ENCODE results near the gene NEURL1.
"Not testable (repeated sequence)": the region's sequence is repeated elsewhere in the genome, so short reads cannot be mapped to it uniquely, and the experiment has no call there.

The NEURL1 gene

GRCh38 chr10:103587073-103587472 is 93.6 kb downstream of the NEURL1 start:
- no peak for DNase-seq

- DNase-seq: no peak
These were observed 95.6 kb downstream of the NEURL1 start for GRCh38 chr10:103589074-103589630.

DNA sequence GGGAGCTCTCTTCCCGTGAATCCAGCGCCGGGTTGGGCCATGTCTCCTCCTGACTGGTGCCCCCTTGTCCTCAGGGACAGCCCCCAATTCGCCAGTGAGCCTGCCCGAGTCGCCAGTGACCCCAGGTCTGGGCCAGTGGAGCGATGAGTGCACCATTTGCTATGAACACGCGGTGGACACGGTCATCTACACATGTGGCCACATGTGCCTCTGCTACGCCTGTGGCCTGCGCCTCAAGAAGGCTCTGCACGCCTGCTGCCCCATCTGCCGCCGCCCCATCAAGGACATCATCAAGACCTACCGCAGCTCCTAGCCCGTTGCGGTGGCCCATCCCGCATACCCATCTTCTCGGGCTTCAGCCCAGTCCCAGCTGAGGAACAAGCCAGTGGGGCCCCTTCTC is 96.6 kb downstream of the NEURL1 start:
- no peak for DNase-seq

- DNase-seq: no peak
These were observed 97.3 kb downstream of the NEURL1 start for GRCh38 chr10:103590744-103591291.

DNA sequence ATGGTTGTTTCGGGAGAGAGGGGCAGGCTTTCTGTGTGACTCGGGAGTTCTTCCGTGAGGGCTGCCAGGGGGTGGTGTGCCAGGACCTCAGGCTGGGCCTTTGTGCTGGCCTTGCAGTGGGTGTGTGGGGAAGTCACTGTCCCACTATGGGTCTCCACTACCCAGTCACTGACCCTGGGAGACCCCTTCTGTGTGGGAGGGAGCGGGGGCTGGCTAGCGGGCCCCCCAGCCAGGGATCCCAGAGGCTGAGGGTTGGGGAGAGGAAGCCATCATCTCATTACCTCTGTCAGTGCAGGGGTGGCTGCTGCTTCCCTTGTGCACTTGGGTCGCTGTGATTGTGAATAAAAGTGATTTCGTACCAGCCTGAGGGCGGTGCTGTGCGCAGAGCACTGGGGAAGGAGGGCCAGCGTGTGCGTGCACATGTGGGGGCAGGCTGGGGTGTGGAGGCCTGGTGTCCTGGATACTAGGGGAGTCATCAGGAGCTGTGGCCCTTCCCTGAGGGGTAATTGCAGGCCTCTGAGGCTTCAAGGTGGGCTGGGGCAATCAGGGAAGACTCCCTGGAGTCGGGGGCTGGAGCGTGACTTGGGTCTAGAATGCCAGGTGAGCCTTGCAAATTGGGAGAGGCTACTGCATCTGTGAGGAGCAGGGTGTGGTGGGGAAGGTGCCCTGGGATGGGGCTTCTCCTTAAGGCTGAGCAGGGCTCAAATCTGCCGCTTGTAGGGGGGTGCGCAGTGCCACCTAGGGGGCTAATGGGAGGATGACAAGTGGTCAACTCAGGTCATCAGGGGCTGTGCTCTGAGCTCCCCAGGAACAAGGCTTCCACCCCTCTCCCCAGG is 98.9 kb downstream of the NEURL1 start:
- DNase-seq: peak; percentile 63

- DNase-seq: no peak
These were observed 99.6 kb downstream of the NEURL1 start for GRCh38 chr10:103593022-103593570.

GRCh38 chr10:103595933-103596726 is 102.6 kb downstream of the NEURL1 start:
- DNase-seq: no peak

DNA sequence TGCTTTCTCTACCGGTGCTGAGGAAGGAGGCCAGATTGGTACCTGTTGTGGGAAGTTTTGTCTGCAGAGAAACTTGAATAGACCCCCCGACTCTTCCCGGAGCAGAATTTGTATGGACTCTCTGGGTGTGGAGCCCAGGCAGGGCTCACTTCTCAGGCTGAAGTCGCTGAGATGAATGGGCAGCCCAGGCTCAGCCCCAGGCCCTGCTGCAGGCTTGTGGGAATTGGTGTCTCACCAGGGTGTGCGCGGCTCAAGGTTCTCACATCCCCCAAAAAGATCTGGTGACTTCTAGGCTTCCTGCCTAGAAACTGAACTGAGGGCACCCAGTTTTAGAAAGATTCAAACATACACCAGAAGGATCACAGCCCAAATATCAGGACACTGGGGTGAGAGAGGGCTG is 103.5 kb downstream of the NEURL1 start:
- DNase-seq: no peak

DNA sequence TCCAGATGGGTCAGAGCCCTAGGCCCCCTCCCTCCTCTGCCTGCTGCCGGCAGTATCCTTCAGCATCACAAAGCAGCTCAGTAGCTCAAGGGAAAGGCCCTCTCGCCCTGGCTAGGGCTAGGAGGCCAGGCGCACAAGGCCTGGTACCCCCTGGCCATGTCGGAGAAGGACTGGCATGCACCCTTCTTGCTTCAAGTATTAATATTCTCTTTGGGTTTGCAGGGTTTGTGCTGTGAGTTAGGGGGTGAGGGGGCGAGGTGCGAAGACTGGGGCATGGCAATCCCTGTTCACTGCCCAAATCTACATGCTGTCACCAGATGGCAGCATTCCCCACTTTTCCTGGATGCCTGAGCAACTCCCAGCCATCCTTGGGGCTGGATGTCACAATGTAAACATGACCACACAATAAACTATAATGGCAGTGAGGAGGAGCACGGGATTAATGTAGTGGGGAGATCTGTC is 105.2 kb downstream of the NEURL1 start:
- DNase-seq: peak; percentile 75

GRCh38 chr10:103599211-103599610 is 105.7 kb downstream of the NEURL1 start:
- no peak for DNase-seq

DNA sequence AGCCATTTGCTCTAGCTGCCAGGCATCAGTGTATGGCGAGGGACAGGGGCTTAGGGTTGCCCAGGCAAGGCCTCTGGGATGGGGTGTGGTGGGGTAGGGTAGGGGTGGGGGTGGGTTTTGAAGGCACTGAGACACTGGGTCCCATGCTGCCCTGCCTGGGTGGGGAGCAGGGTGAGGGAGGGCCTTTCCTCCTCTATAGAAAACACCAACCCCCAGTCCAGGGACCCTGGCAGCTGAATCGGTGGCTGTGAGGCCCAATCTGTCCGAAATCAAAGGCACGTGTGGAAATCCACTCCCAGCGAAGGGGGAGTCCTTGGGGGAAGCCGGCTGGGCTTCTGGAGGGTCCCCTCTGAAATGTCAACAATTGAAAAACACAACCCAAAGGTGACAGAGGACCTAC is 106.4 kb downstream of the NEURL1 start:
- DNase-seq: no peak

- DNase-seq: no peak
These were observed 106.8 kb downstream of the NEURL1 start for GRCh38 chr10:103600325-103600724.

DNA sequence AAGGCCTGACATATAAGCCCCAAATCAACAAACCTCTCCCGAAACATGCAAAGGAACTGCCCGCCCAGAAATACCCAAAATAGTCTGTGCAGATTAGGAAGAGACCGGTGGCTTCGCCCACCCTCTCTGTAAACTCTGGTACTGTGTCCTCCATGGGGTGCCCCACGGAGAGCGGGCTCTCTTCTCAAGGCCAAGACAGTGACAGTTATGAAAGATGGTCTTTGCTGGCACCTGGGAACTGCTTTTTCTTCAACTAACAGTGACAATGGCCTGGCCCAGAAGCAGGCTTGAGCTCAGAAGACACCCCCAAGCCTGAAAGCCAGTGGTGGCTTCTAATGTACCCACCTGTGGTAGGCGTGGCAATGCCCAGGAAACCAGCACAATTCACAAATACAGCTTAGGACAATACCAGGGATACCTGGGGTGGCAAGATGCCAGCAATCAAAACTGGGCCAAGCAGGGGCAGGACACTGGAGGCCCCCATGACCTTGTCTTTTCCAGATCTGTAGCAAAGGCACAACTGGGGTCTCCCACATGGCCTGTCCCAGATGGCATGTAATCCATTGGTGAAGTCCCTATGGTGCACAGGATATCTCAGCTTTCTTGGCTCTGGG is 107.6 kb downstream of the NEURL1 start:
- DNase-seq: no peak

DNA sequence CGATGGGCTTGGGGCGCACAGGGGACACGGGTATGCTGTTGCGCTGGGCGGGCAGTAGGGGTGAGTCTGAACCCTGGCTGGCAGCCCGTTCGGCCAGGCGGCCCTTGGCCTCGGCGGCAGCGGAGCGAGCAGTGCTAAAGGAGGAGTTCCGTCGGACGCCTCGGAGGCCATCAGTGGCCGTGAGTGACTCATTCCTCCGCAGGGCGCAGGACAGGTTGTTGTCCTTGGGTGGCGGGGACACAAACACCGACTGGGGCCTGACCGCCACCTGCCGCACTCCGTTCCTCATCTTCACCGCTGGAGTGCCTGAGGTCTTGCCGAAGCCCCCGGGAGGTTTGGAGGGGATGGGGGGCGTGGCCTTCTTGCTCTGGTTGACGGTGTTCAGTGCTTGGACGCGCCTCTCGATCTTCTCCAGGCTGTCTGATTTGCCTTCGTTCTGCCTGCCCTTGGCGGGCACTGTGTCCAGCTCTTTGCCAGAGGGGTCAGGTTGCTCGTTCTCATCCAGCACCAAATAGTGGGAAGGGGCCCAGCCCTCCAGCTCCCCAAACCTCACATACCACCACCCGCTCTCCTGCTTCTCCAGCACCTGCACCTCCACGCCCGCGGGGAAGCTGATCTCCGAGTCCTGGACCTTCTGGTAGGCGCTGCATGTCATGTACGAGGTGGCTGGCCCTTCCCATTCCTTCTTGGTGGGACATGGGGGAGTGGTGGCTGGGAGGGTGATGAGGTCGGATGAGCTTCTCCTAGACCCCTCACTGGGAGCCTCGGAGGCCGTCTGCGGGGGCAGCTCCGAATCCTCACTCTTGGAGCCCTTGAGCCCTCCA is 108.7 kb downstream of the NEURL1 start:
- no peak for DNase-seq

DNA sequence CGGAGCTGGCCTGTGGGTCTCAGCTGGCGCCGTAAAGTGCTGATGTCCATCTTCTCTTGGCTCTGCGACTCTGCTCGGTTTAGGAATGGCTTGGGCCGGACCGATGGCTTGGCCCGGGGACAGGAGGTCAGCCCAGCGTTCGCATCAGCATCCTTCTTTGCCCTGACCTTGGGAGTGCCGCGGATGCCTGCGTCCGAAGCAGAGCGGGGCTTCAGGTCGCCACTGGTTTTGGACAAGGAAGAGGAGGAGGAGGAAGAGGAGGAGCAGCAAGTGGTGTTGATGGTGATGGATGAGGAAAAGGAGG is 109.3 kb downstream of the NEURL1 start:
- DNase-seq: no peak

DNA sequence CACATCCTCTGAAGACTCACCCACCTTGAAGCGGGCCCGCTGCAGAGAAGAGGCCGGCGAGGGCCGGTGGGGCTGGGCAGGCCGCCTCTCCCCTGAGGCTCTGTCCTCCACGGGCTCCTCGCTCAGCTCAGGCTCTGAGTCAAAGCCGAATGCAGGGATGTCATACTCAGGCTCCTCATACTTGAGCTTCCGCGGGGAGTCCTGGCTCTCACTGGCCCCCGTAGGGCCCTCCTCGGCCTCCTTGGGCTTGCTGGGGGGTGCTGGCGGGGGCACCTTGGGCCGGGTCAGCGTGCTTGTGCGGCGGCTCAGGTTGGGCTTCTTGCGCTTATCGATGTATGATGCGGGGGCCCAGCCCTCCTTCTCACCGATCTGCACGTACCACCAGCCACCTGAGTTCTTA is 109.9 kb downstream of the NEURL1 start:
- DNase-seq: no peak

- no peak for DNase-seq
These were observed 112.0 kb downstream of the NEURL1 start for GRCh38 chr10:103605359-103606096.

DNA sequence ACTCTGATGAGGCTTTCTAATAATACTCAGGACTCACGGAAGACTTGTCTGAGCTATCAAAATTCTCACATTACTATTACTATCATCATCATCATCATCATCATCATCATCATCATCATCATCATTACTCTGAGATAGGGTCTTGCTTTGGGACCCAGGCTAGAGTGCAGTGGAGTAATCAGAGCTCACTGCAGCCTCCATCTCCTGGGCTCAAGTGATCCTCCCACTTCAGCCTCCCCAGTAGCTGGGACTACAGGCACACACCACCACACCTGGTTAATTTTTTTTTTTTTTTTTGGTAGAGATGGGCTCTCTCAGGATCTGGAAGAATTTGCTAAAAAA is 112.6 kb downstream of the NEURL1 start:
- DNase-seq: not testable (repeated sequence)

- DNase-seq: not testable (repeated sequence)
These were observed 113.5 kb downstream of the NEURL1 start for GRCh38 chr10:103607051-103607450.

DNA sequence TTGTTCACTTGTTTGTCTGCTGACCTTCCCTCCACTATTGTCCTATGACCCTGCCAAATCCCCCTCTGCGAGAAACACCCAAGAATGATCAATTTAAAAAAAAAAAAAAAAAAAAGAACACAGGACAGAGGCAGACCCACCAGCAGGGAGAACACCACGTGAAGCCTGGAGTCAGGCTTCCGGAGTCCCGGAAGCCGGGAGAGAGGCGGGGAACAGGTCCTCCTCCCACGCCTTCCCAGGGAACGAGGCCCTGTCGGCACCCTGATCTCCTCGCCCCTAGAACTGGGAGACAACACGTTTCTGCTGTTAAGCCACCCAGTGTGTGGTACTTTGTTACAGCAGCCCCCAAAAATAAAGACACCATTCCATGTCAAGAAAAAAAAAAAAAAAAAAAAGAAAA is 114.6 kb downstream of the NEURL1 start:
- DNase-seq: not testable (repeated sequence)

Data from retina (tissue), 1 donor.